Measurements from ENCODE around the gene RTN4RL1.

Gene RTN4RL1

DNA sequence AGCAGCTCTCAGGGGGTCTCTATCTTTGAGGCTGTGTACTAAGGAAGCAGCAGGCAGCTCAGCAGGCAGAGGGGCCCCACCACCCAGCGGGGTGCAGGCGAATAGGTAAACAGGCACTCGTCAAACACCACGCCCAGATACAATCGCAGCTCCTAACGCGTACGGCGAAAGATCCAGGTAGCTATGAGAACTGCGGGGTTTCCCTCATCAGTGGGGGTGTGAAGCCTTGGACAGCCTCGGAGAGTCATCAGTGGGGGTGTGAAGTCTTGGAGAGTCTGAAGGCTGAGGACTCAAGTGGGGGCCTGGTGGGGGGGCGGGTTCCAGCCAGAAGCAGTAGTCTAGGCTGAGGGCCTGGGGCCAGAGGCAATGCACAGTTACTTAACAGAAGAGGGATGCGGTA is 69.0 kb downstream of the RTN4RL1 start:
- TF ChIP-seq, protein P1, sequence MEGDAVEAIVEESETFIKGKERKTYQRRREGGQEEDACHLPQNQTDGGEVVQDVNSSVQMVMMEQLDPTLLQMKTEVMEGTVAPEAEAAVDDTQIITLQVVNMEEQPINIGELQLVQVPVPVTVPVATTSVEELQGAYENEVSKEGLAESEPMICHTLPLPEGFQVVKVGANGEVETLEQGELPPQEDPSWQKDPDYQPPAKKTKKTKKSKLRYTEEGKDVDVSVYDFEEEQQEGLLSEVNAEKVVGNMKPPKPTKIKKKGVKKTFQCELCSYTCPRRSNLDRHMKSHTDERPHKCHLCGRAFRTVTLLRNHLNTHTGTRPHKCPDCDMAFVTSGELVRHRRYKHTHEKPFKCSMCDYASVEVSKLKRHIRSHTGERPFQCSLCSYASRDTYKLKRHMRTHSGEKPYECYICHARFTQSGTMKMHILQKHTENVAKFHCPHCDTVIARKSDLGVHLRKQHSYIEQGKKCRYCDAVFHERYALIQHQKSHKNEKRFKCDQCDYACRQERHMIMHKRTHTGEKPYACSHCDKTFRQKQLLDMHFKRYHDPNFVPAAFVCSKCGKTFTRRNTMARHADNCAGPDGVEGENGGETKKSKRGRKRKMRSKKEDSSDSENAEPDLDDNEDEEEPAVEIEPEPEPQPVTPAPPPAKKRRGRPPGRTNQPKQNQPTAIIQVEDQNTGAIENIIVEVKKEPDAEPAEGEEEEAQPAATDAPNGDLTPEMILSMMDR (IDR thresholded peaks at IDR 0.05; ENCODE audit: low read depth, low read length, missing control alignments) = no peak
- DNase-seq (ENCODE audit: extremely low read depth, low read depth) = no peak
- no peak overlapping the region for H3K4me3 ChIP-seq (replicated peaks; ENCODE audit: low read depth, low read length)

- DNase-seq (ENCODE audit: extremely low read depth, low read depth) = no peak
- no peak overlapping the region for H3K4me3 ChIP-seq (replicated peaks; ENCODE audit: low read depth, low read length)
- TF ChIP-seq, protein P1 (IDR thresholded peaks at IDR 0.05; ENCODE audit: low read depth, low read length, missing control alignments) = no peak
Observed at GRCh38 chr17:1953831-1954230, 71.3 kb downstream of the RTN4RL1 start.

DNA sequence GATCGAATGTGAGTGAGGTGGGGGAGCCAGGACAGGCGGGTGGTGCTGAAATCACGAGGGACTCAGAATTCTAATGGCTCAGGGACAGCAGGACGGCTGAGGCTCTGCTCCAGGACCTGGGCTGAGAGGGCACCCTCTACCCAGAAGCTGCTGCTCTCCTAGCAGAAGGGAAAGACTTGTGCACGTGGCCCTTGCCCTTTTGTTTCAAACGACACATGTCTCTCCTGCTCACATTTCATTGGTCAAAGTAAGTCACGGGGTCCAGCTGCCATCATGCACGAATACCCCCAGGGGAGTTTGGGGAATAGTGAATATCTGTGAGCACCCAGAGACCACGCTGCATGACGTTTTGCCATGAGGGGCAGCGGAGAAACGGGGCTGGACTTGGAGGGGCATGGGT is 73.2 kb downstream of the RTN4RL1 start:
- DNase-seq (ENCODE audit: extremely low read depth, low read depth) = no peak
- TF ChIP-seq, protein P1 (IDR thresholded peaks at IDR 0.05; ENCODE audit: low read depth, low read length, missing control alignments) = no peak
- H3K4me3 ChIP-seq (replicated peaks; ENCODE audit: low read depth, low read length) = no peak overlapping the region

DNA sequence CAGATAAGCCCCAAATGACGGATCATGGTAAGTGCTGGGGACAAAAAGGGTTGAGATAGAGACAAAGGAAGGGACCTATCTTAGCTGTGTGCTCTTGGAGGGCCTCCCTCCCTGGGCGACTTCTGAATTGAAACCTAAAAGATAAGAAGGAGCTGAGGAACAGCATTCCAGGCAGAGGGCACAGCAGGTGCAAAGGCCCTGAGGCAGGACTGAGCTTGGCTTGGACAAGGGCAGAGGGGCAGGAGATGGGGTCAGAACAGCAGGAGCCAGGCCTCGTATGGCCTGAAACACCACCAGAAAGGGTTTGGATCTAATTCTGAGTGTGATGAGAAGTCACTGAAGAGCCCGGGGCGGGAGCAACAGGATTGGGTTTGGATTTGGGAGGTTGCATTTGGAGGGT is 75.4 kb downstream of the RTN4RL1 start:
- DNase-seq (ENCODE audit: extremely low read depth, low read depth) = no peak
- H3K4me3 ChIP-seq (replicated peaks; ENCODE audit: low read depth, low read length) = no peak overlapping the region
- TF ChIP-seq, protein P1 (IDR thresholded peaks at IDR 0.05; ENCODE audit: low read depth, low read length, missing control alignments) = no peak

DNA sequence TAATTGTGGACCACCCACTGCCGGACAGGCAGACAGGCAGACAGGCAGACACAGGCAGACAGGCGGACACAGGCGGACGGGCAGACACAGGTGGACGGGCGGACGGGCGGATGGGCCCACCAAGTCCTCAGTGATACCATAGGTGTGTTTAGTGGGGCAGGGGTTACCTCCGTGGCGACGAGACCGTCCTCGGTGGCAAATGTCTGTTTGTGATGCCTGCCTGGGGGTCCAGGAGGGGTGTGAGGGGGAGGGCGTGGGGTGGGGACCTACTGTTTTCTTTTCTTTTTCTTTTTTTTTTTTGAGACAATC is 76.7 kb downstream of the RTN4RL1 start:
- DNase-seq (ENCODE audit: extremely low read depth, low read depth) = no peak
- TF ChIP-seq, protein P1 (IDR thresholded peaks at IDR 0.05; ENCODE audit: low read depth, low read length, missing control alignments) = no peak
- no peak overlapping the region for H3K4me3 ChIP-seq (replicated peaks; ENCODE audit: low read depth, low read length)

GRCh38 chr17:1947743-1948516 is 77.2 kb downstream of the RTN4RL1 start:
- TF ChIP-seq, protein P1 (IDR thresholded peaks at IDR 0.05; ENCODE audit: low read depth, low read length, missing control alignments) = no peak
- no peak for DNase-seq (ENCODE audit: extremely low read depth, low read depth)
- H3K4me3 ChIP-seq (replicated peaks; ENCODE audit: low read depth, low read length) = no peak overlapping the region

DNA sequence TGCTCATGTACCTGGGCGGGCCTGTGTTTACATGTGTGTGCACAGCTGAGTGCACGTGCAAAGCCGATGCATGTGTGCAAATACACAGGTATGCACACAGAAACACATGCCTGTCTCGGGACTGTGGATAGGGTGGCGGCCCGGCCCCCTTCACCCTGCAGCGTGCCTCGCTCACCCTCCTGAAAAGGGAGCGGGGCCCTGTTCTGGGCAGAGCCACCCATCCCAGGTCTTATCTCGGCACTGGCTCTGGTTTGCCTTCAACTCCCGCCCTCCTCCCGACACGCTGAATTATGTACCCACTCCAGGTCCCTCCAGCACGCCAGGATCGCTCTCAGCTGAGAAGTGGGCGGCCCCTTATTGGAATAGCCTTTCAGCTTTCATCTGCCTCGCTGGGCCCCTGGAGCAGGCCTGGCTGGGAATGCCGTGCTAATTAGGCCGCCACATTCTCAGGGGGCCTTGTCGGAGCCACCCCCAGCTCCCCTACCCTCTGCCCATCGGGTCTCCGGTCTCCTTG is 77.8 kb downstream of the RTN4RL1 start:
- H3K4me3 ChIP-seq (replicated peaks; ENCODE audit: low read depth, low read length) = no peak overlapping the region
- no peak for DNase-seq (ENCODE audit: extremely low read depth, low read depth)
- TF ChIP-seq, protein P1 (IDR thresholded peaks at IDR 0.05; ENCODE audit: low read depth, low read length, missing control alignments) = no peak
